OCI-LY3 (cell line): ENCODE data around the gene DGKK.

Source experiments
- EZH2phosphoT487 ChIP-seq: fragments of 200-600 bp; shearing (Covaris generic); IDR thresholded peaks from 2 replicates; pipeline ENCODE4 v1.6.1; 2018; ENCODE audit warnings: antibody characterized with exemption, mixed run types, low read depth
- TF ChIP-seq, protein P1 (sequence below): fragments of 200-600, 300-600 bp; sonication (generic); IDR thresholded peaks from 2 replicates; pipeline ENCODE4 v1.5.1; 2014; ENCODE audit warnings: antibody characterized with exemption, low read length, low read depth

DNA sequence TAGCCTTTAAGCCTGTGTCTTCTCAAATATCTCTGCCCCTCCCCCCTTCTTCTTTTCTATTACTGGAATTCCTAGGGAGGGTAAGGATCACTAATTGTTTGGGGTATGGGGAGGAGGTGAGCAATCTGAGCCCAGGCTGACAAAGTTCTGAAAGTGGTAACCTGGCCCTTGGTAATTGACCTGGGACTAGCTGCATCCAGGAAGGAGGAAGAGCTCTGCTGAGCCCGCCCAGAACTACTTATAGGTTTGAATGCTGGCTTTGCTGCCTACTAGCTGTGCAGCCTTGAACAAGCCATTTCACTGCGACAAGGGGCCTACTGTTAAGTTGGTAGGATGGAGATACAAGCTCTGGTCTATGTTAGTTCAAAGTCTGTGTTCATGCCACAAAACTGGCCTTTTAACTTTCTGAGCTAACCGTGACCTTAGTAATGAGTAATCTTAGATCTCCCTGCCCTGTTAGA is 37.8 kb downstream of the DGKK start:
- TF ChIP-seq, protein P1, sequence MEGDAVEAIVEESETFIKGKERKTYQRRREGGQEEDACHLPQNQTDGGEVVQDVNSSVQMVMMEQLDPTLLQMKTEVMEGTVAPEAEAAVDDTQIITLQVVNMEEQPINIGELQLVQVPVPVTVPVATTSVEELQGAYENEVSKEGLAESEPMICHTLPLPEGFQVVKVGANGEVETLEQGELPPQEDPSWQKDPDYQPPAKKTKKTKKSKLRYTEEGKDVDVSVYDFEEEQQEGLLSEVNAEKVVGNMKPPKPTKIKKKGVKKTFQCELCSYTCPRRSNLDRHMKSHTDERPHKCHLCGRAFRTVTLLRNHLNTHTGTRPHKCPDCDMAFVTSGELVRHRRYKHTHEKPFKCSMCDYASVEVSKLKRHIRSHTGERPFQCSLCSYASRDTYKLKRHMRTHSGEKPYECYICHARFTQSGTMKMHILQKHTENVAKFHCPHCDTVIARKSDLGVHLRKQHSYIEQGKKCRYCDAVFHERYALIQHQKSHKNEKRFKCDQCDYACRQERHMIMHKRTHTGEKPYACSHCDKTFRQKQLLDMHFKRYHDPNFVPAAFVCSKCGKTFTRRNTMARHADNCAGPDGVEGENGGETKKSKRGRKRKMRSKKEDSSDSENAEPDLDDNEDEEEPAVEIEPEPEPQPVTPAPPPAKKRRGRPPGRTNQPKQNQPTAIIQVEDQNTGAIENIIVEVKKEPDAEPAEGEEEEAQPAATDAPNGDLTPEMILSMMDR, result no peak
- TF ChIP-seq EZH2phosphoT487, result no peak
